K562 (cell line): ENCODE data around the gene HIPK1. TPM values are rescaled to one million over a fixed set of nuclear protein-coding genes. Genes with fewer than 3 reads are reported as not detected.

Experiments used
- ATAC-seq: fragments of 200-7000 bp; cut with Tn5 transposase; 3 replicates; pipeline ENCODE4 v1.9.1; 2020; ENCODE audit warnings: moderate library complexity
- BruUV-seq: library from RNA; stranded (reverse); fragments of 400-500 nt; replicated peaks from 2 replicates; lab custom pipeline; 2021; lab: Mats Ljungman, UMichigan
- CTCF ChIA-PET: fragments of 300-600 bp; formaldehyde crosslinking; extraction: SDS; loops from one replicate; lab custom pipeline; 2021; ENCODE audit warnings: low intra/inter-chr PET ratio; lab: Yijun Ruan, JAX
- POLR2A ChIA-PET: fragments of 300-600, 350-650 bp; sonication (Branson Sonifier 250); formaldehyde crosslinking; extraction: SDS; loops from one replicate; lab custom pipeline; 2021; ENCODE audit warnings: antibody characterized with exemption, inconsistent platforms; lab: Yijun Ruan, JAX
- DNase-seq, 4 experiments: peaks; one replicate each; pipeline versions ENCODE4 v3.0.0 to v3.0.0-alpha.2; 2011 to 2018; ENCODE audit warnings: low spot score in 3 of 4, mixed read lengths in 3 of 4; ENCODE audit errors: extremely low read depth in 1 of 4
- FAIRE-seq: peaks from 2 replicates; lab custom pipeline; 2011; peaks lifted over from hg19 to GRCh38; lab: Jason Lieb, UNC
- H2AFZ ChIP-seq: 2 replicates; pipeline ENCODE4 v1.6.0; 2011; ENCODE audit warnings: low read depth, low read length, control low read depth, inconsistent platforms
- H3K27ac ChIP-seq: fragments of 200-600 bp; 3 replicates; pipeline ENCODE4 v1.8.0; 2011; ENCODE audit warnings: low read depth, mild to moderate bottlenecking, control low read depth, inconsistent platforms, low read length, moderate library complexity, mixed read lengths; ENCODE audit errors: extremely low read depth
- H3K27me3 ChIP-seq, 2 experiments: fragments of 300-600 bp in 1 of 2; 2 replicates in 1 of 2; 3 replicates in 1 of 2; pipeline versions ENCODE4 v1.6.0 to v1.8.0; 2011; ENCODE audit warnings: inconsistent platforms in 2 of 2, low read length in 2 of 2, mild to moderate bottlenecking in 1 of 2, mixed read lengths in 1 of 2, moderate library complexity in 1 of 2; ENCODE audit not compliant: control insufficient read depth in 2 of 2, insufficient read depth in 2 of 2
- H3K36me3 ChIP-seq: fragments of 300-600 bp; 3 replicates; pipeline ENCODE4 v1.8.0; 2011; ENCODE audit warnings: mild to moderate bottlenecking, low read length, inconsistent platforms; ENCODE audit not compliant: control insufficient read depth, insufficient read depth
- H3K4me1 ChIP-seq, 2 experiments: fragments of 200-600 bp in 1 of 2; replicated peaks in 1 of 2; 2 replicates in 1 of 2; 3 replicates in 1 of 2; pipeline versions ENCODE4 v1.5.1 to v1.8.0; 2011; ENCODE audit warnings: inconsistent platforms in 2 of 2, low read length in 2 of 2, mild to moderate bottlenecking in 1 of 2, mixed read lengths in 1 of 2, moderate library complexity in 1 of 2; ENCODE audit not compliant: control insufficient read depth in 2 of 2, insufficient read depth in 2 of 2
- H3K4me2 ChIP-seq: 2 replicates; pipeline ENCODE4 v1.6.1; 2011; ENCODE audit warnings: low read length, control low read depth, inconsistent platforms, mixed read lengths; ENCODE audit not compliant: insufficient read depth
- H3K4me3 ChIP-seq: fragments of 200-600 bp; sonication (generic), shearing (Covaris generic); 2 replicates; pipeline ENCODE4 v1.5.1; 2016; ENCODE audit warnings: control low read depth, inconsistent platforms
- H3K79me2 ChIP-seq: fragments of 200-600 bp; 3 replicates; pipeline ENCODE4 v1.8.0; 2011; ENCODE audit warnings: low read length, inconsistent platforms; ENCODE audit not compliant: control insufficient read depth, insufficient read depth
- H3K9ac ChIP-seq, 2 experiments: 2 replicates each; pipeline versions ENCODE4 v1.6.0 to v1.6.1; 2011; ENCODE audit warnings: low read depth in 2 of 2, low read length in 2 of 2, control low read depth in 1 of 2, inconsistent platforms in 1 of 2, mild to moderate bottlenecking in 1 of 2, mixed read lengths in 1 of 2; ENCODE audit not compliant: insufficient read depth in 1 of 2
- H3K9me1 ChIP-seq: one replicate; pipeline ENCODE4 v1.6.0; 2011; ENCODE audit warnings: inconsistent platforms, mild to moderate bottlenecking, low read length, moderate library complexity; ENCODE audit not compliant: control insufficient read depth, insufficient read depth
- H3K9me3 ChIP-seq: replicated peaks from 2 replicates; pipeline ENCODE4 v1.5.1; 2011; ENCODE audit warnings: low read depth, low read length, inconsistent platforms; ENCODE audit not compliant: control insufficient read depth, insufficient read depth
- H4K20me1 ChIP-seq: replicated peaks from 2 replicates; pipeline ENCODE4 v1.6.1; 2011; ENCODE audit warnings: low read length, inconsistent platforms, mixed read lengths; ENCODE audit not compliant: control insufficient read depth, insufficient read depth
- CBFB ChIP-seq: sonication (generic); formaldehyde crosslinking; IDR thresholded peaks from 2 replicates; pipeline ENCODE4 v1.4.0; 2020; ENCODE audit warnings: mild to moderate bottlenecking, missing genetic modification reagents
- CHD4 ChIP-seq: fragments of 200-600 bp; sonication (generic); IDR thresholded peaks from 3 replicates; pipeline ENCODE4 v1.6.1; 2012; ENCODE audit warnings: low read depth, mild to moderate bottlenecking, mixed read lengths, low read length, inconsistent platforms; ENCODE audit not compliant: insufficient read depth, insufficient replicate concordance, poor library complexity, severe bottlenecking
- EP300 ChIP-seq: IDR thresholded peaks from 2 replicates; pipeline ENCODE4 v1.6.1; 2012; ENCODE audit warnings: low read length, improper control_type of control experiment
- NFRKB ChIP-seq: fragments of 450-650 bp; IDR thresholded peaks from 2 replicates; pipeline ENCODE4 v1.6.1; 2016; ENCODE audit warnings: low read depth
- SMARCC2 ChIP-seq: fragments of 450-650 bp; IDR thresholded peaks from 2 replicates; pipeline ENCODE4 v1.6.1; 2017; ENCODE audit warnings: antibody characterized with exemption, moderate library complexity, mild to moderate bottlenecking, low read depth
- SRF ChIP-seq, 2 experiments: fragments of 250-450, 450-650 bp in 1 of 2; sonication (Bioruptor Pico) in 1 of 2; sonication (generic) in 1 of 2; formaldehyde crosslinking; IDR thresholded peaks; 2 replicates each; pipeline versions ENCODE4 v1.5.0 to v1.5.1; 2020 to 2022; ENCODE audit warnings: mild to moderate bottlenecking in 1 of 2, missing genetic modification reagents in 1 of 2
- ZNF12 ChIP-seq: sonication (generic); formaldehyde crosslinking; IDR thresholded peaks from 2 replicates; pipeline ENCODE4 v1.4.0; 2020; ENCODE audit warnings: mild to moderate bottlenecking, missing genetic modification reagents
- ZNF134 ChIP-seq: fragments of 250-450 bp; sonication (Bioruptor Pico); conservative IDR thresholded peaks from 2 replicates; pipeline ENCODE4 v1.4.0; 2020
- ZNF224 ChIP-seq: sonication (generic); formaldehyde crosslinking; IDR thresholded peaks from 2 replicates; pipeline ENCODE4 v1.8.0; 2022; ENCODE audit warnings: mild to moderate bottlenecking, missing genetic modification reagents
- ZNF41 ChIP-seq: fragments of 250-450 bp; sonication (Bioruptor Pico); conservative IDR thresholded peaks from 2 replicates; pipeline ENCODE4 v1.4.0; 2020; ENCODE audit warnings: mild to moderate bottlenecking
- whole genome bisulfite sequencing: fragments of 100-300 bp; shearing (Covaris generic); methylation state at CpG from one replicate; pipeline ENCODE4 v1.1.6; 2016; ENCODE audit warnings: low coverage, mixed read lengths; ENCODE audit not compliant: insufficient coverage; ENCODE audit errors: missing lambda C conversion rate; 5-methylcytosine and 5-hydroxymethylcytosine counted together
- in situ Hi-C: fragments of 300-500 bp; cut with MboI; formaldehyde crosslinking; loops from 4 replicates; pipeline ENCODE4 v1.15.0; 2018; ENCODE audit warnings: inconsistent platforms, mixed read lengths
- intact Hi-C: fragments of 100-400 bp; cut with micrococcal nuclease; formaldehyde crosslinking; loops from 2 replicates; pipeline ENCODE4 v1.14.2; 2022
- polyA plus RNA-seq, 8 experiments: library from polyadenylated mRNA; depleted of rRNA in 4 of 8; stranded (reverse) in 5 of 8; unstranded in 3 of 8; fragments of >200 nt; fragmentation: Nextera tagmentation in 2 of 8; fragmentation: Illumina TruSeq in 1 of 8; extraction: Ambion mirVana in 2 of 8; extraction: Trizol in 1 of 8; gene quantifications; 2 replicates each; pipeline versions ENCODE4 v1.2.1 to v1.2.3, GENCODE V29; 2011 to 2014; ENCODE audit warnings: inconsistent platforms in 1 of 8, missing spikeins in 1 of 8
- total RNA-seq, 7 experiments: library from RNA; depleted of rRNA in 6 of 7; stranded (reverse); fragments of >200 nt in 6 of 7; fragmentation: Illumina TruSeq in 2 of 7; extraction: Trizol in 2 of 7; gene quantifications; 2 replicates each; pipeline versions ENCODE4 v1.2.1 to v1.2.3, GENCODE V29; 2011 to 2021; ENCODE audit warnings: low replicate concordance in 1 of 7
- TF ChIP-seq, protein P1 (sequence below), 2 experiments: fragments of 450-650 bp; formaldehyde crosslinking in 1 of 2; IDR thresholded peaks; 2 replicates each; pipeline versions ENCODE4 v1.4.0 to v1.6.1; 2014 to 2020; ENCODE audit warnings: mild to moderate bottlenecking in 2 of 2, borderline replicate concordance in 1 of 2, low read depth in 1 of 2
- TF ChIP-seq, protein P2 (sequence below): sonication (generic); IDR thresholded peaks from 2 replicates; pipeline ENCODE4 v1.6.1; 2016
- TF ChIP-seq, protein P3 (sequence below): fragments of 250-450 bp; sonication (Bioruptor Pico); IDR thresholded peaks from 2 replicates; pipeline ENCODE4 v1.5.0; 2021

HIPK1 gene
- total and polyA plus RNA-seq, 9 of the 15 experiments (the other 6 are each of a cell fraction or from before 2014, with no cell fraction given) = 10.0 to 57.9 (median 29.6) TPM

DNA sequence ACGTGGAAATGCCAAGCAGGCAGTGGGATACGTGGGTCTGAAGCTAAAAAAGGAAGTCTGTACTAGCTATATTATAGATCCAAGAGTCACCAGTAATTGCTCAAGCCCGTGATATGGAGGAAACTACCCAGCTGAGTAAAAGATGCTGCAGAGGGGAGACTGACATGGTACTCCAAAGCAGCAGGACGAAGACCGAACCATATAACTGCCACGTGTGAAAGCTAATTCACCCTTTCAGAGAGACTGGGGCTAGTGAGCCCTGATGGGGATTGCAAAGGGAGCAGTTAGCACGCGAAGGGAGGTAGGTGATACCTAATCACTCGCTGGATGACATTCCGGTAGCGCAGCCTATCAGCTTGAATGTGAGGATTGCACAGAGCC lies 24.8 kb upstream of the HIPK1 start:
- TSS peak; percentile 71 for BruUV-seq
- H3K9me1 ChIP-seq = no peaks in the 10 kb centered on the region
- ATAC-seq (peak; percentile 54), FAIRE-seq (no peak), DNase-seq (peak in 2 of 4 experiments; percentile 64 to 69)
- peaks cover 56% of the 10 kb centered on the region for H3K36me3 ChIP-seq
- ChIA-PET CTCF (interaction anchor here (0.6 to 3.7 kb wide), 6 partner anchors 43 to 764 kb away, joined by 3 to 23 read pairs (median 3); no protein-coding TSS in a partner anchor), POLR2A (interaction anchor here (0.7 to 3.8 kb wide), 11 partner anchors 8 to 93 kb away, joined by 3 to 64 read pairs (median 7); partner anchors contain the start of genes HIPK1 and RSBN1)
- H3K27me3 ChIP-seq = no peaks in the 10 kb centered on the region
- intact Hi-C loops = no loop called here
- no peaks in the 10 kb centered on the region for H3K9me3 ChIP-seq
- H3K4me1 ChIP-seq = peaks cover 10 to 19% of the 10 kb centered on the region in 2 experiments; a peak in 4 of 5 replicates
- peak overlapping the region; percentile 93 for H3K27ac ChIP-seq
- peak overlapping the region; percentile 100 for H3K4me2 ChIP-seq
- H4K20me1 ChIP-seq = no peaks in the 10 kb centered on the region
- peak overlapping the region; percentile 65 for H3K4me3 ChIP-seq
- H3K79me2 ChIP-seq = peaks cover 48% of the 10 kb centered on the region
- peak overlapping the region; percentile 90 to 91 for H3K9ac ChIP-seq
- 0% methylated on average over 11 of the region's 11 CpGs for WGBS
- H2AFZ ChIP-seq = peak overlapping the region; percentile 99
- in situ Hi-C loops = no loop called here
- TF ChIP-seq, protein P1, sequence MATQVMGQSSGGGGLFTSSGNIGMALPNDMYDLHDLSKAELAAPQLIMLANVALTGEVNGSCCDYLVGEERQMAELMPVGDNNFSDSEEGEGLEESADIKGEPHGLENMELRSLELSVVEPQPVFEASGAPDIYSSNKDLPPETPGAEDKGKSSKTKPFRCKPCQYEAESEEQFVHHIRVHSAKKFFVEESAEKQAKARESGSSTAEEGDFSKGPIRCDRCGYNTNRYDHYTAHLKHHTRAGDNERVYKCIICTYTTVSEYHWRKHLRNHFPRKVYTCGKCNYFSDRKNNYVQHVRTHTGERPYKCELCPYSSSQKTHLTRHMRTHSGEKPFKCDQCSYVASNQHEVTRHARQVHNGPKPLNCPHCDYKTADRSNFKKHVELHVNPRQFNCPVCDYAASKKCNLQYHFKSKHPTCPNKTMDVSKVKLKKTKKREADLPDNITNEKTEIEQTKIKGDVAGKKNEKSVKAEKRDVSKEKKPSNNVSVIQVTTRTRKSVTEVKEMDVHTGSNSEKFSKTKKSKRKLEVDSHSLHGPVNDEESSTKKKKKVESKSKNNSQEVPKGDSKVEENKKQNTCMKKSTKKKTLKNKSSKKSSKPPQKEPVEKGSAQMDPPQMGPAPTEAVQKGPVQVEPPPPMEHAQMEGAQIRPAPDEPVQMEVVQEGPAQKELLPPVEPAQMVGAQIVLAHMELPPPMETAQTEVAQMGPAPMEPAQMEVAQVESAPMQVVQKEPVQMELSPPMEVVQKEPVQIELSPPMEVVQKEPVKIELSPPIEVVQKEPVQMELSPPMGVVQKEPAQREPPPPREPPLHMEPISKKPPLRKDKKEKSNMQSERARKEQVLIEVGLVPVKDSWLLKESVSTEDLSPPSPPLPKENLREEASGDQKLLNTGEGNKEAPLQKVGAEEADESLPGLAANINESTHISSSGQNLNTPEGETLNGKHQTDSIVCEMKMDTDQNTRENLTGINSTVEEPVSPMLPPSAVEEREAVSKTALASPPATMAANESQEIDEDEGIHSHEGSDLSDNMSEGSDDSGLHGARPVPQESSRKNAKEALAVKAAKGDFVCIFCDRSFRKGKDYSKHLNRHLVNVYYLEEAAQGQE (IDR thresholded peaks at IDR 0.05; ENCODE audit: borderline replicate concordance) = no peak
- TF ChIP-seq, protein P1 (CRISPR knock-in tag; IDR thresholded peaks at IDR 0.05; ENCODE audit: low read depth) = 0 out of 2 replicates have a peak, but pooled peaks have one; percentile 78
- TF ChIP-seq NFRKB (0 out of 2 replicates have a peak, but pooled peaks have one; percentile 48), SMARCC2 (0 out of 2 replicates have a peak, but pooled peaks have one; percentile 17), ZNF12 (CRISPR knock-in tag) (no peak), SRF (CRISPR knock-in tag; IDR thresholded peaks at IDR 0.05) (no peak), ZNF41 (CRISPR knock-in tag) (no peak), EP300 (no peak), CBFB (CRISPR knock-in tag) (no peak), ZNF224 (CRISPR knock-in tag) (no peak), ZNF134 (CRISPR knock-in tag) (peak; percentile 63), CHD4 (no peak)
- TF ChIP-seq, protein P2, sequence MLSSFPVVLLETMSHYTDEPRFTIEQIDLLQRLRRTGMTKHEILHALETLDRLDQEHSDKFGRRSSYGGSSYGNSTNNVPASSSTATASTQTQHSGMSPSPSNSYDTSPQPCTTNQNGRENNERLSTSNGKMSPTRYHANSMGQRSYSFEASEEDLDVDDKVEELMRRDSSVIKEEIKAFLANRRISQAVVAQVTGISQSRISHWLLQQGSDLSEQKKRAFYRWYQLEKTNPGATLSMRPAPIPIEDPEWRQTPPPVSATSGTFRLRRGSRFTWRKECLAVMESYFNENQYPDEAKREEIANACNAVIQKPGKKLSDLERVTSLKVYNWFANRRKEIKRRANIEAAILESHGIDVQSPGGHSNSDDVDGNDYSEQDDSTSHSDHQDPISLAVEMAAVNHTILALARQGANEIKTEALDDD = peak; percentile 60
- TF ChIP-seq, protein P3, sequence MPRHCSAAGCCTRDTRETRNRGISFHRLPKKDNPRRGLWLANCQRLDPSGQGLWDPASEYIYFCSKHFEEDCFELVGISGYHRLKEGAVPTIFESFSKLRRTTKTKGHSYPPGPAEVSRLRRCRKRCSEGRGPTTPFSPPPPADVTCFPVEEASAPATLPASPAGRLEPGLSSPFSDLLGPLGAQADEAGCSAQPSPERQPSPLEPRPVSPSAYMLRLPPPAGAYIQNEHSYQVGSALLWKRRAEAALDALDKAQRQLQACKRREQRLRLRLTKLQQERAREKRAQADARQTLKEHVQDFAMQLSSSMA (CRISPR knock-in tag) = no peak
